WTC11 (cell line): Measurements from ENCODE around the gene ANKFN1. TPM values are rescaled to one million over a fixed set of nuclear protein-coding genes. Genes with fewer than 3 reads are reported as not detected.

ENCODE experiments used
- ATAC-seq: fragments of 200-7000 bp; cut with Tn5 transposase; 2 replicates; pipeline ENCODE4 v1.10.0; 2021; ENCODE audit warnings: mild to moderate bottlenecking, moderate library complexity
- CTCF ChIA-PET: fragments of 300-600 bp; sonication (Branson Sonifier 250); formaldehyde crosslinking; loops from one replicate; lab custom pipeline; 2021; ENCODE audit warnings: antibody characterized with exemption; lab: Charles Lee
- POLR2A ChIA-PET: fragments of 350-600 bp; sonication (Branson Sonifier 250); formaldehyde crosslinking; loops from one replicate; lab custom pipeline; 2021; ENCODE audit warnings: antibody characterized with exemption; lab: Charles Lee
- DNase-seq: peaks from one replicate; pipeline ENCODE4 v3.0.0; 2021; ENCODE audit warnings: low spot score
- H3K27ac Mint-ChIP-seq: 2 replicates; pipeline ENCODE4 v1.8.0; 2021; ENCODE audit warnings: mixed read lengths
- H3K27me3 Mint-ChIP-seq: 2 replicates; pipeline ENCODE4 v1.8.0; 2021; ENCODE audit warnings: low read depth, mild to moderate bottlenecking, moderate library complexity, mixed read lengths
- H3K36me3 Mint-ChIP-seq: 2 replicates; pipeline ENCODE4 v1.8.0; 2021; ENCODE audit warnings: mixed read lengths
- H3K4me1 Mint-ChIP-seq: 2 replicates; pipeline ENCODE4 v1.8.0; 2022; ENCODE audit warnings: mixed read lengths
- H3K4me3 Mint-ChIP-seq: 2 replicates; pipeline ENCODE4 v1.8.0; 2021; ENCODE audit warnings: mild to moderate bottlenecking, moderate library complexity, mixed read lengths
- H3K9me3 Mint-ChIP-seq: 2 replicates; pipeline ENCODE4 v1.8.0; 2021; ENCODE audit warnings: mixed read lengths
- CREM ChIP-seq: sonication (generic); formaldehyde crosslinking; IDR thresholded peaks from 2 replicates; pipeline ENCODE4 v1.8.1; 2022; ENCODE audit warnings: mild to moderate bottlenecking, missing genetic modification reagents, moderate library complexity
- ELF4 ChIP-seq: sonication (generic); formaldehyde crosslinking; IDR thresholded peaks from 2 replicates; pipeline ENCODE4 v1.8.1; 2022; ENCODE audit warnings: low read depth, mild to moderate bottlenecking, moderate library complexity, missing genetic modification reagents
- GTF2I ChIP-seq: fragments of 250-450 bp; sonication (Bioruptor Pico); conservative IDR thresholded peaks from 2 replicates; pipeline ENCODE4 v1.4.0; 2021; ENCODE audit warnings: mild to moderate bottlenecking
- IRF1 ChIP-seq: sonication (generic); formaldehyde crosslinking; IDR thresholded peaks from 2 replicates; pipeline ENCODE4 v1.8.0; 2023; ENCODE audit warnings: missing genetic modification reagents
- KAT7 ChIP-seq: sonication (generic); formaldehyde crosslinking; IDR thresholded peaks from 2 replicates; pipeline ENCODE4 v1.8.1; 2023; ENCODE audit warnings: missing genetic modification reagents, mild to moderate bottlenecking, borderline replicate concordance
- MXD4 ChIP-seq: fragments of 250-450 bp; sonication (Bioruptor Pico); IDR thresholded peaks from 2 replicates; pipeline ENCODE4 v1.8.0; 2021; ENCODE audit warnings: mild to moderate bottlenecking, moderate library complexity, borderline replicate concordance
- NFATC4 ChIP-seq: fragments of 250-450 bp; sonication (Bioruptor Pico); IDR thresholded peaks from 2 replicates; pipeline ENCODE4 v1.9.0; 2021; ENCODE audit warnings: mild to moderate bottlenecking
- PRDM15 ChIP-seq: sonication (generic); formaldehyde crosslinking; IDR thresholded peaks from 2 replicates; pipeline ENCODE4 v1.8.0; 2022; ENCODE audit warnings: missing genetic modification reagents
- RELA ChIP-seq: sonication (generic); formaldehyde crosslinking; IDR thresholded peaks from 2 replicates; pipeline ENCODE4 v1.8.1; 2022; ENCODE audit warnings: missing genetic modification reagents, mild to moderate bottlenecking, borderline replicate concordance
- TCF7 ChIP-seq: sonication (generic); formaldehyde crosslinking; IDR thresholded peaks from 2 replicates; pipeline ENCODE4 v1.8.0; 2022; ENCODE audit warnings: mild to moderate bottlenecking, low read depth, missing genetic modification reagents, moderate library complexity
- TEAD1 ChIP-seq: sonication (generic); formaldehyde crosslinking; IDR thresholded peaks from 2 replicates; pipeline ENCODE4 v1.8.0; 2022; ENCODE audit warnings: mild to moderate bottlenecking, missing genetic modification reagents
- ZNF281 ChIP-seq: sonication (generic); formaldehyde crosslinking; IDR thresholded peaks from 2 replicates; pipeline ENCODE4 v1.8.0; 2023; ENCODE audit warnings: mild to moderate bottlenecking, missing genetic modification reagents
- ZNF317 ChIP-seq: sonication (generic); formaldehyde crosslinking; IDR thresholded peaks from 2 replicates; pipeline ENCODE4 v1.8.1; 2023; ENCODE audit warnings: low read depth, mild to moderate bottlenecking, moderate library complexity, missing genetic modification reagents, borderline replicate concordance
- ZNF416 ChIP-seq: fragments of 250-450 bp; sonication (Bioruptor Pico); IDR thresholded peaks from 2 replicates; pipeline ENCODE4 v1.9.0; 2021; ENCODE audit warnings: mild to moderate bottlenecking, inconsistent platforms
- ZNF671 ChIP-seq: fragments of 250-450 bp; sonication (Bioruptor Pico); IDR thresholded peaks from 2 replicates; pipeline ENCODE4 v1.8.0; 2021; ENCODE audit warnings: mild to moderate bottlenecking
- total RNA-seq: library from RNA; stranded (reverse); gene quantifications from 3 replicates; pipeline ENCODE4 v1.2.3, GENCODE V29; 2021
- TF ChIP-seq, protein P1 (sequence below): sonication (generic); formaldehyde crosslinking; IDR thresholded peaks from 2 replicates; pipeline ENCODE4 v1.8.0; 2022; ENCODE audit warnings: mild to moderate bottlenecking, missing genetic modification reagents
- TF ChIP-seq, protein P2 (sequence below): fragments of 200-600 bp; IDR thresholded peaks from 2 replicates; pipeline ENCODE4 v1.8.0; 2022; ENCODE audit warnings: antibody characterized with exemption
- TF ChIP-seq, protein P3 (sequence below): sonication (generic); formaldehyde crosslinking; IDR thresholded peaks from 2 replicates; pipeline ENCODE4 v1.8.0; 2022; ENCODE audit warnings: mild to moderate bottlenecking, missing genetic modification reagents
- TF ChIP-seq, protein P4 (sequence below): sonication (generic); formaldehyde crosslinking; IDR thresholded peaks from 2 replicates; pipeline ENCODE4 v1.8.1; 2022; ENCODE audit warnings: low read depth, mild to moderate bottlenecking, moderate library complexity, missing genetic modification reagents, borderline replicate concordance

ANKFN1 gene
- total RNA-seq, 1 experiment from 2014 or later: 0.24 TPM

- TF ChIP-seq GTF2I (CRISPR knock-in tag) (no peak), ZNF281 (CRISPR knock-in tag) (no peak), ZNF416 (CRISPR knock-in tag) (no peak)
- TF ChIP-seq, protein P1, sequence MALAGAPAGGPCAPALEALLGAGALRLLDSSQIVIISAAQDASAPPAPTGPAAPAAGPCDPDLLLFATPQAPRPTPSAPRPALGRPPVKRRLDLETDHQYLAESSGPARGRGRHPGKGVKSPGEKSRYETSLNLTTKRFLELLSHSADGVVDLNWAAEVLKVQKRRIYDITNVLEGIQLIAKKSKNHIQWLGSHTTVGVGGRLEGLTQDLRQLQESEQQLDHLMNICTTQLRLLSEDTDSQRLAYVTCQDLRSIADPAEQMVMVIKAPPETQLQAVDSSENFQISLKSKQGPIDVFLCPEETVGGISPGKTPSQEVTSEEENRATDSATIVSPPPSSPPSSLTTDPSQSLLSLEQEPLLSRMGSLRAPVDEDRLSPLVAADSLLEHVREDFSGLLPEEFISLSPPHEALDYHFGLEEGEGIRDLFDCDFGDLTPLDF (CRISPR knock-in tag): no peak
- TF ChIP-seq, protein P2, sequence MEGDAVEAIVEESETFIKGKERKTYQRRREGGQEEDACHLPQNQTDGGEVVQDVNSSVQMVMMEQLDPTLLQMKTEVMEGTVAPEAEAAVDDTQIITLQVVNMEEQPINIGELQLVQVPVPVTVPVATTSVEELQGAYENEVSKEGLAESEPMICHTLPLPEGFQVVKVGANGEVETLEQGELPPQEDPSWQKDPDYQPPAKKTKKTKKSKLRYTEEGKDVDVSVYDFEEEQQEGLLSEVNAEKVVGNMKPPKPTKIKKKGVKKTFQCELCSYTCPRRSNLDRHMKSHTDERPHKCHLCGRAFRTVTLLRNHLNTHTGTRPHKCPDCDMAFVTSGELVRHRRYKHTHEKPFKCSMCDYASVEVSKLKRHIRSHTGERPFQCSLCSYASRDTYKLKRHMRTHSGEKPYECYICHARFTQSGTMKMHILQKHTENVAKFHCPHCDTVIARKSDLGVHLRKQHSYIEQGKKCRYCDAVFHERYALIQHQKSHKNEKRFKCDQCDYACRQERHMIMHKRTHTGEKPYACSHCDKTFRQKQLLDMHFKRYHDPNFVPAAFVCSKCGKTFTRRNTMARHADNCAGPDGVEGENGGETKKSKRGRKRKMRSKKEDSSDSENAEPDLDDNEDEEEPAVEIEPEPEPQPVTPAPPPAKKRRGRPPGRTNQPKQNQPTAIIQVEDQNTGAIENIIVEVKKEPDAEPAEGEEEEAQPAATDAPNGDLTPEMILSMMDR: no peak
These were observed 194.4 kb downstream of the ANKFN1 start (continued) for GRCh38 chr17:56347639-56348038.

GRCh38 chr17:56350592-56350991, 197.3 kb downstream of the ANKFN1 start:
- no peak overlapping the region for H3K4me3 Mint-ChIP-seq
- DNase-seq (no peak), ATAC-seq (no peak)
- ChIA-PET CTCF (no interaction called here), POLR2A (no interaction called here)
- TF ChIP-seq MXD4 (CRISPR knock-in tag) (no peak), CREM (CRISPR knock-in tag) (no peak), PRDM15 (no peak), TCF7 (CRISPR knock-in tag) (no peak), NFATC4 (CRISPR knock-in tag) (no peak), ELF4 (CRISPR knock-in tag) (no peak), KAT7 (CRISPR knock-in tag) (no peak)
- TF ChIP-seq, protein P3, sequence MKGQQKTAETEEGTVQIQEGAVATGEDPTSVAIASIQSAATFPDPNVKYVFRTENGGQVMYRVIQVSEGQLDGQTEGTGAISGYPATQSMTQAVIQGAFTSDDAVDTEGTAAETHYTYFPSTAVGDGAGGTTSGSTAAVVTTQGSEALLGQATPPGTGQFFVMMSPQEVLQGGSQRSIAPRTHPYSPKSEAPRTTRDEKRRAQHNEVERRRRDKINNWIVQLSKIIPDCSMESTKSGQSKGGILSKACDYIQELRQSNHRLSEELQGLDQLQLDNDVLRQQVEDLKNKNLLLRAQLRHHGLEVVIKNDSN (CRISPR knock-in tag): no peak
- H3K4me1 Mint-ChIP-seq: no peaks in the 10 kb centered on the region
- H3K27ac Mint-ChIP-seq: no peak overlapping the region
- peaks cover 8% of the 10 kb centered on the region for H3K9me3 Mint-ChIP-seq
- H3K36me3 Mint-ChIP-seq: no peaks in the 10 kb centered on the region
- no peaks in the 10 kb centered on the region for H3K27me3 Mint-ChIP-seq

DNA sequence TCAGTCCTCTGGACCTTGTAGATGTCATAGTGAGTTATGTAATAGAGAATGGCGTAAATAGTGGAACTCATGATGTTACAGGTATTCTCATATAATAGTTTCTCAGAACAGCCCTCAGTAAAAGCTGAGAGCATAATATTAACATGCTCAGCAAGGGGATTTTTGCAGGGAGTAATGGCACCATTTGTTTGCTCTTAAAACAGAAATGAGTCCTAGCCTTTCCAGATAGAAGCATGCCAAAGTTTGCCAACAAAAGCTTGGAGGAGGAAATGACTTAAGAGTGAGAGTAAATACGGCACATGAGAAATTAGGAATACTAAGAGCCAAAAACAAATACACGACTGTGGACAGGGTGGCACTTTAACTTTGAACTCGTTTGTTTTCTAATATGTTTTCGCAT, 198.4 kb downstream of the ANKFN1 start:
- no peak overlapping the region for H3K27ac Mint-ChIP-seq
- H3K4me1 Mint-ChIP-seq: no peaks in the 10 kb centered on the region
- no peaks in the 10 kb centered on the region for H3K27me3 Mint-ChIP-seq
- POLR2A ChIA-PET: interaction anchor here (0.6 kb wide), 1 partner anchor 101 kb away, joined by 3 read pairs; no protein-coding TSS in a partner anchor
- H3K4me3 Mint-ChIP-seq: no peak overlapping the region
- ATAC-seq (no peak), DNase-seq (no peak)
- peaks cover 8% of the 10 kb centered on the region for H3K9me3 Mint-ChIP-seq
- CTCF ChIA-PET: no interaction called here
- no peaks in the 10 kb centered on the region for H3K36me3 Mint-ChIP-seq
- TF ChIP-seq RELA (CRISPR knock-in tag) (no peak), IRF1 (CRISPR knock-in tag) (no peak), ZNF671 (CRISPR knock-in tag) (no peak), TEAD1 (CRISPR knock-in tag) (no peak), ZNF317 (CRISPR knock-in tag) (no peak)
- TF ChIP-seq, protein P4, sequence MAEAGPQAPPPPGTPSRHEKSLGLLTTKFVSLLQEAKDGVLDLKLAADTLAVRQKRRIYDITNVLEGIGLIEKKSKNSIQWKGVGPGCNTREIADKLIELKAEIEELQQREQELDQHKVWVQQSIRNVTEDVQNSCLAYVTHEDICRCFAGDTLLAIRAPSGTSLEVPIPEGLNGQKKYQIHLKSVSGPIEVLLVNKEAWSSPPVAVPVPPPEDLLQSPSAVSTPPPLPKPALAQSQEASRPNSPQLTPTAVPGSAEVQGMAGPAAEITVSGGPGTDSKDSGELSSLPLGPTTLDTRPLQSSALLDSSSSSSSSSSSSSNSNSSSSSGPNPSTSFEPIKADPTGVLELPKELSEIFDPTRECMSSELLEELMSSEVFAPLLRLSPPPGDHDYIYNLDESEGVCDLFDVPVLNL: no peak
- TF ChIP-seq, protein P1 (CRISPR knock-in tag): no peak
- TF ChIP-seq, protein P3 (CRISPR knock-in tag): no peak
